Hematopoietic multipotent progenitor cell treated with erythropoietin and hydrocortisone succinate and interleukin-3 and kit ligand, for 15 days (in vitro differentiated cells): ENCODE measurements around the gene RTN3.
"Not testable (repeated sequence)": the region's sequence is repeated elsewhere in the genome, so short reads cannot be mapped to it uniquely, and the experiment has no call there.

Source experiments
- DNase-seq: peaks from one replicate; pipeline ENCODE4 v3.0.0-alpha.2; 2015; ENCODE audit warnings: low spot score

Gene RTN3

DNA sequence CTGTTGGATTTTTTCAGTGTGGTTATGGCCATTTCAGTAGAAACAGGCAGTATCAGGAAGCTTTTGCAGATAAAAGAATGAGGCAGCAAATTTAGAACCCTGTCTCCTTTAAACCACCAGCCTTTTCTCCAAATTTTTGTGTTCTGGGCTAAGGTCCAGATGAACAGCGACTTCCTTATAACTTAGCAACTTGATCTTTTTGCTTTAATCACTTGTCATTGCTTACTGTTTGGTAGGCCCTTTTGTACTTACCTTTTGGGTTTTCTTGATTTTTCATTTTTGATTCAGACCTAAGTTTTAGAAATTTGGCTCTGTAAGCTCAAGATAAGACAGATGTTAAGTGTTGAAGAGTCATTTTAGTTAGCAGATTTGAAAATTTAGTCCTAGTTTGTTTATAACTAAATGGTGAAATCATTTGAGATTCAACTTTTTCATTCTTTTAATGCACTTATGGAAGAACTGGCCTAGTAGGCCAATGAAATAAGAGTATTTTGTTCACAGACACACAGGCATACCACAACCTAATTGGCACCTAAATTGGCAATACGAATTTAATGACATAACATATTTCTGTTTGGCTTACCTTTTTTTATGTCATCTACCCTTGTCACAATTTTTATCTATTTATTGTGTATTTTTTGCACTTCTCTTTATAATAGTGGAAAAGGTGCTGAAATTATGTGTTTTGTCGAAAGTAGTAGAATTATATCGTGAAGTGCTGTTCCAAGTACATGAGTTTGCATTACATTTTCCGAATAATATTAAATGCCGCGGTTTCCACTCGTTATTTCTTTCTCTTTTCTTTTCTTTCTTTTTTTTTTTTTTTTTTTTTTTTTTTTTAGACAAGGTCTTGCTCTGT, 2.1 kb downstream of the RTN3 start:
- DNase-seq: peak; percentile 54

GRCh38 chr11:63685158-63685721, 3.9 kb downstream of the RTN3 start:
- not testable (repeated sequence) for DNase-seq

DNA sequence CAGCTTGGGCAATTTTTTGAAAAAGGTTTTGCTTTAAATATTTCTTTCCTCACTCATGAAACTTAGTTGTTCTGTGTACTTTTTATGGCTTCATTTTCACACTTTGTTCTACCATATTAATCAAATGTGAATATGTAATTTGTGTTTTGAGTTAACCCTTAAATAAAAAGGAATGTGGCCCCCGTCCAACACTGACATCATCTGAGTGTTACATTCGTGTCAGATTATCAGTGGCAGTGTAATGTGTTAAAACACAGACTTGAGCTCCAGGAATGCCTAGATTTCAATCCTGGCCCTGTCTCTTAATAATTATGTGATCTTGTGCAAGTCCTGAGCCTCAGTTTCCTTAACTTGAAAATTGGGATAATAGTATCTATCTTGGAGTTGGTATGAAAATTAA, 5.6 kb downstream of the RTN3 start:
- no peak for DNase-seq

- no peak for DNase-seq
Observed at GRCh38 chr11:63687845-63688244, 6.5 kb downstream of the RTN3 start.

GRCh38 chr11:63694596-63694995, 13.3 kb downstream of the RTN3 start:
- no peak for DNase-seq

- no peak for DNase-seq
Observed at GRCh38 chr11:63698976-63699733, 17.9 kb downstream of the RTN3 start.

DNA sequence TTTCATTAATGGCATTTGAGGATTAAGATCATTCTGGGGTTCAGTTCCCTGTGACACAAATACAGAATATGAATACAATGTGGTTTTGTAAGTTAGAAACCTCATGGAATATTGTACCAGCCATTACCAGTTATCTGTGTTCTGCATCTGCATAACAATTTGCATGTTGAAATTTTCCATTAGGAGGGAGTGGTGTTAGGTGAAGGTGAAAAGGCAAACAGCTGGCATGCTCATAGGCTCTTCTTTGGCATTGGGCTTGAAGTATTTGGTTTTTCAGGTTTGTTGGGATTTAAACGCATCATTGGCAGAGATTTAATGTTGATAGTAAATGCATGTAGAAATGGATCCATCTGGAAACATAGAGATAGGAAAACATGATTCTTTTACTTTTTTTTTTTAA, 18.6 kb downstream of the RTN3 start:
- no peak for DNase-seq

GRCh38 chr11:63705526-63705925, 24.2 kb downstream of the RTN3 start:
- no peak for DNase-seq

- no peak for DNase-seq
Observed at GRCh38 chr11:63708764-63709163, 27.5 kb downstream of the RTN3 start.

DNA sequence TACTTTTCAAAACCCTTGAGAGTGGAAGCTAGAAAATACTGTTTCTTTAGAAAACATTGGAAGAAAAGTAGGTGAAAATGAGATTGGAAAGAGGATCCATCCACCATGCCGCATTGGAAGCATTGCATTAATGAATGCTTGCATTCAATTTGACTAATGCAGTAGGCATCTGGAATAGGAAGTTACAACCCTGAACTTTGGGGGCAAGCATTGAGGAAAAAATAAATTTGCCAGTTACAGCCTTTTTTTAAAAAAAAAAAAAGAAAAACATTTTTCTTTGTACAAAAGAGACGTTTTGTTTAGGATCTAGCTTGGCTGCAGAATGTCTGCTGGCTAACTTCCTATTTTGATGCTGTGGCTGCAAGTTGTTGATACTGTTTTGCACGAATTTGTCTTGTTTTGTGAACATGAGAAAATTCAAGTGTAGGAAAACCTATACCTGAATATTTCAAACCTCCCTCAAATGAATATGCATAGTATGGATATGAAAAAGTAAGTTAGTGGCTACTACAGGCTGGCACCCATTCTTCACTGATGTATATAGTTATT, 28.1 kb downstream of the RTN3 start:
- DNase-seq: no peak

DNA sequence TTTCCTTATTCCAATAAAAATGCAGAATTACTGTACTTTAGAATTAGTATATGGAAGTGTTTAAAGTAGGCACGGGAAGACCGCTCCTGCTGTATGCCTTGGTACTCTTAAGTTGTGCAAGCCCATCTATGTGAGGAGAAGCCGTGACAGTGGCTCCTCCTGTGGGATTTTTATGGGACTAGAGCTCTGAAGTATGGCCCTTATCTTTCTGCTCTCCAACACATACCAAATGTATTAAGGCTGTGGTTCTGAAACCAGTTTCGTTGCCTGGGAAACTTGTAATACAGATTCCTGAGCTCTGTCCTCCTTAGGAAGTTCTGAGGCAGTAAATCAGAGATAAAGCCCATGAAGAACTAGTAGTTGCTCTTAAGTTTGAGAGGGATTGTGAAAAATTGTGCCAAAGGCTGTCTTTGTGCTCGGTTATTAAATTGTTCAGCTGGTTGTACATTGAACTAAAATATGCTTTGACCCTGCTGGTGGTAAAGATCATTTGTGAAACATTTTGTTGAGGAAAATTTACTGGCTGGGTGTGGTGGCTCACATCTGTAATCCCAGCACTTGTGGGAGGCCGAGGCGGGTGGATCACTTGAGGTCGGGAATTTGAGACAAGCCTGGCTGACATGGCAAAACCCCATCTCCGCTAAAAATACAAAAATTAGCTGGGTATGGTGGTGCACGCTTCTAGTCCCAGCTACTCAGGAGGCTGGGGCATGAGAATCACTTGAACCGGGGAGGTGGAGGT, 29.3 kb downstream of the RTN3 start:
- DNase-seq: no peak

- DNase-seq: no peak
Observed at GRCh38 chr11:63711838-63712237, 30.5 kb downstream of the RTN3 start.

GRCh38 chr11:63713766-63714165, 32.5 kb downstream of the RTN3 start:
- no peak for DNase-seq

DNA sequence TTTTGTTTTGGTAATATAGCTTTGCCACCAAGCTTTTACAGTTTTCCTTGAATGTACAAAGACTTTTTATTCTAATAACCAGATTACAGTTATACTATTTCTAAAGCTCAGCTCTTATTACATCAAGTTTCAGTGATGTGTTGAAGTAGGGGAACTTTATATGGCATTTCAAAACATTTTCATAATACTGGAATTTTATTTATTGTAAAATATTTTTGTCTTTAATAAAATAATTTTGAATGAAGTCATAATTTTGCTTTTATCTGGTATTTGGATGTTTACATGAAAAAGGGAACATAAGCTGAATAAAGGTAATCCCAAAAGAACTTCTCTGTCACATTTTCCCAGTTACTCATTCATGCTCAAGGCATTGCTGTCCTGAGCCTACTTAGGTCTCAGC, 34.7 kb downstream of the RTN3 start:
- no peak for DNase-seq

DNA sequence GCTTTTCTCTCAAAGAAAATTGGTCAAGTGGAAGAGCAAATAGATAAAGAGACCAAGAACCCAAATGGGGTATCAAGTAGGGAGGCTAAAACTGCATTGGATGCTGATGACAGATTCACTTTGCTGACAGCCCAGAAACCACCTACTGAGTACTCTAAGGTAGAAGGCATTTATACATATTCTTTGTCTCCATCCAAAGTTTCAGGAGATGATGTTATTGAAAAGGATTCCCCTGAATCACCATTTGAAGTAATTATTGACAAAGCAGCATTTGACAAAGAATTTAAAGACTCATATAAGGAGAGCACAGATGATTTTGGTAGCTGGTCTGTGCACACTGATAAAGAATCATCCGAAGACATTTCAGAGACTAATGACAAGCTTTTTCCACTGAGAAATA, 37.7 kb downstream of the RTN3 start:
- no peak for DNase-seq

DNA sequence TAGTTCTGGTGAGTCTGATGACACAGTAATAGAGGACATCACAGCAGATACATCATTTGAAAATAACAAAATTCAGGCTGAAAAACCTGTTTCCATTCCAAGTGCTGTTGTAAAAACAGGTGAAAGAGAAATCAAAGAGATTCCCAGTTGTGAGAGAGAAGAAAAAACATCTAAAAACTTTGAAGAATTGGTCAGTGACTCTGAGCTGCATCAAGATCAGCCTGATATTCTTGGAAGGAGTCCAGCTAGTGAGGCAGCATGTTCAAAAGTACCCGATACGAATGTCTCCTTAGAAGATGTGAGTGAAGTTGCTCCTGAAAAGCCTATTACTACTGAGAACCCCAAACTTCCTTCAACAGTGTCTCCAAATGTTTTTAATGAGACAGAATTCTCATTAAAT, 38.7 kb downstream of the RTN3 start:
- DNase-seq: peak; percentile 39

- DNase-seq: no peak
Observed at GRCh38 chr11:63720611-63721010, 39.3 kb downstream of the RTN3 start.

GRCh38 chr11:63729326-63729725, 48.0 kb downstream of the RTN3 start:
- no peak for DNase-seq

GRCh38 chr11:63736864-63737263, 55.6 kb downstream of the RTN3 start:
- DNase-seq: no peak

DNA sequence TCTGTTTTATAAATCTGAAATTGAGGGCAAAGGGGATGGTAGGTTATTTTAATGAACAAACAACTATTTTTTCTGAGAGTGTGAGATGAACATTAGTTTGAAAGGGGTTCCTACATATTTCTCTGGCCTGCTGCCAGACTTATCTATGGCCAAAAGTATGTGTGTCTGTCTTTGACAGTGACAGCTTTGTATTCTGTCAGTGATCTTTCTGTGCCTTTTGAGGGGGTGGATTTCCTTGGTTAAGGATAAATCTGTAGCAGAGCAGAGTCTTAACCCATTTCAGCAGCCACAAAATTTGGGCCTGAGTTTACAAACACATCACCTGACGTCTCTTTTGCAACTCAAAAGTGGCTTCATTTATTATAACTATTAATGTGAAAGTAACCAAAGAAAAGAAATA, 56.4 kb downstream of the RTN3 start:
- DNase-seq: peak; percentile 26

DNA sequence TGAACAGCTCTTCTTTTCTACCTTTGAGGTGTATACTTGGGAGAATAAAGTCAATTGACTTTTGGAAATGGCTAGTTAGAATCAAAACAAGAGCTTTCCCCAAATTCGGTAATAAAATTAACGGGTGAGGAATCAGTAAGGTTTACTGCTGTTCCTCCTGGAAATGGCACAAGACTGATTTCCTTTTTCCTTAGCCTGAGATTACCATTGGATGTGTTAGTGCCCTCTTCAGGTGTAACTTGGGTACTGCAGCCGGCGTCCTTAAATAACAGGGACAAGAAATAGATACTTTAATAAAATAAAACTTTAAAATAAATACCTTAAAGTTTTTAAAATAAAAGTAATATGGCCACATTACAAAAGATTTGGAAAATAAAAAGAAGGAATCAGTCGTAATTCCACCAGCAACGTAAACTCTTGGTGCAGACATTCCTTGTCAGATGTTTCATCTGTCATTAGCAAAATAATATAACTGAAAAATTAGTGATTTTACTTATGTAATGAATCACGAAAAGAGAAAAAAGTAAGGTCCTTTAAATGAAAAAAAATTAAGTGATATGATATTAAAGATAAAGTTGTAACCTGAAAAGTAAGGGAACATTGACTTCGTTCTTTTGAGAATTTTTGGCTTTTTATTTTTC, 57.5 kb downstream of the RTN3 start:
- DNase-seq: peak; percentile 81
